ENCODE measurements around the gene SYNM.
A peak's percentile ranks its signal among the peaks of the same experiment; 100 is the strongest.

Gene SYNM

DNA sequence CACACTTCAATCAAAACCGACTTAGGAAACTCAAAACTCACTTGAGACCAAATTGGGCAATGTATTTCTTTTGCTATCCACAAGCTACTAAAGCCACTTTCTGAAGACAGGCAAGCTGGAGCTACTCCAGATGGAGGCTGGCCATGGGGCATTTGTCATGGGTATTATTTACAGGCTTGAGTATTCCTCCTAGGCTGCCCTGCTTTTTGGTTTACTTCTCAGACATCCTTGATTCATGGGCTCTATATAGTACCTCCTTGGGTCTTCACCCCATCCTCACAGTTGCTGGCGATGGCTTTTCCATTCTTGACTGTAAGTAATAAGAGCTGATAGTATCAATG is 18.6 kb upstream of the SYNM start:
- DNase-seq, result no peak

DNA sequence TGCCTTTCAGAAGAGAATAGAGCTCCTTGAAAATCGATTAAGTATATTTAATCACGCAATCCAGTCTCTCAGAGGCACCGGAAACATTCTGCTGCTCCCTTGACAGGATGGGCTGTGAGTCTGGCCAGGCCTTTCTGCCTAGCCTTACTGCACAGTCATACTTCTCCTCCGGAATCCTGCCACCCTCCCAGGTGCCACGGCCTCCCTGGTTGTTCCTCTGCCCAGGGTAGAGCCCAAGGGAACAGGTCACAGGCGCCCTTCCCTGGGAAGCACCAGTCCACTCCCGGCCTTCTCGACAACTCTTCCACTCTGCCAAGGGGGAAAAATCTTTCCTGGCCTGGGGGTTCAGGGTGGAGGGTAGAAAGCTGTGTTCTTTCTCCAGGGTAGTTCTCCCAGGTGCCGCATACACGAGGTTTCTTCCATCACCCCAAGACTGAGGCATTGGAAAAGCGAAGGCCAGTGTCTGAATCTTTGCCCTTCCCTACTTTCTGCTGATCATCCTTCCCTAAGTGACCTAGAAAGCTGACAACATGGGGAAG is 17.4 kb upstream of the SYNM start:
- DNase-seq, result peak in 1 of 2 experiments; percentile 4

DNA sequence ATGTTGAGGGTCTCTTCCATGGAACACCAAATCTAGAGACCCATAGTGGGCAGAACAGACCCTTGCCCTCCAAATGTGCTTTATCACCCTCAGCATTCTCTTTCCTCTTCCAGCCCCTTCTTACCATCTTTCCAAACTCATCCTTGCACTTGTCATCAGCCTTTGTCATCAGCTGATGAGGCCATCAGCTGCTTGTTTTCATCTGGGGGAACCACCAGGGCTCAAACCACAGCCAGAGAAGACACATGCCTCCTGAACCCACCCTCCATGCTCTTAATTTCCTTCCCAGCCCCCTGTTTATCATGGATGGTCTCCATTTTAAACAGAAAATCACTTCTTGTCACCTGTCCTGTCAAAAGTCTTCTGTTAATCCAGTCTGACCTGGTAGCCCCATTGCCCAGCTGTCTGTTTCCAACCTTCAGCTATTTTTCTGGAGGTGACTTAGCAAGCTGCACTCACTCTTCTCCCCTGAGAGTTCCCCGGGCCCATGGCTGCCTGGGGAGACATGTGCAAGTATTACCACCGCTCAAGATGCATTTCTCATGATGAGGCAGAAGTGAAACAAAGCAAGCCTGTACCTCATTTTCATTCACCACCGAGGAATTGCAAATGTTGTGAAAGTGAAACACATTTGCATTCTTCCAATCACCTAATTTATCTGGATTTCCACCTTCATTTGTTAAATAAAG is 14.7 kb upstream of the SYNM start:
- DNase-seq, result peak in 1 of 2 experiments; percentile 7

DNA sequence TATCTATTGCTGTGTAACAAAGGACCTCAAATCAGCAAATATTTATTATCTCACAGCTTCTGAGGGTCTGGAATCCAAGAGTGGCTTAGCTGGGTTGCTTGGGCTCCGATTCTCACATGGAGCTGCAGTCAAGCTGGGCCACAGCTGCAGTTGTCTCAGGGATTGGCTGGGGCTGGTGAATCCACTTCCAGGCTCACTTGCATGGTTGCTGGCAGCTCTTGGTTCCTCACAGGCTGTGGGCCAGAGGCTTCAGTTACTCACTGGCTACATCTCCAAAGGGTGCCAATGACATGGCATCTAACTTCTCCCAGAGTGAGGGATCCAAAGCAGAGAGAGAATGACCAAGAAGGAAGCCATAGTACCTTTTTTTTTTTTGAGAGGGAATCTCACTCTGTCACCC is 13.9 kb upstream of the SYNM start:
- DNase-seq, result no peak

DNA sequence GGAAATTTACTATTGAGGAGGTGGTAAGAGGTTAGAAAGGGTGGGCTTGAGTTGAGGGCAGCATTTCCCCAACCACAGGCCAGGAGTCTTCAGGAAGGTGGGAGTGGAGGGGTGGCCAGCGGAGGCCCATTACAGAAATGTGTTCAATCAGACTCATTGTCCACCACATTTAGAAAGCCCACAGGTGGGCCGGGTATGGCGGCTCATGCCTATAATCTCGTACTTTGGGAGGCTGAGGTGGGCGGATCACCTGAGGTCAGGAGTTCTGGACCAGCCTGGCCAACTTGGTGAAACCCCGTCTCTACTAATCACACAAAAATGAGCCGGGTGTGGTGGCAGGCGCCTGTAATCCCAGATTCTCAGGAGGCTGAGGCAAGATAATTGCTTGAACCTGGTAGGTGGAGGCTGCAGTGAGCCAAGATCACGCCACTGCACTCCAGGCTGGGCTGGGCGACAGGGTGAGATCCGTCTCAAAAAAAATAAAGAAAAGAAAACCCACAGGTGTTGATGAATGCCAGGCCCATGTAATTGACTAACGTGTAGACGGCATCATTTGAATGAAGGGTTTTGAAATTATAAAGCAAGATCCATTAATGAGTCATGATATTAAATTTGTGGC is 12.2 kb upstream of the SYNM start:
- no peak for DNase-seq

DNA sequence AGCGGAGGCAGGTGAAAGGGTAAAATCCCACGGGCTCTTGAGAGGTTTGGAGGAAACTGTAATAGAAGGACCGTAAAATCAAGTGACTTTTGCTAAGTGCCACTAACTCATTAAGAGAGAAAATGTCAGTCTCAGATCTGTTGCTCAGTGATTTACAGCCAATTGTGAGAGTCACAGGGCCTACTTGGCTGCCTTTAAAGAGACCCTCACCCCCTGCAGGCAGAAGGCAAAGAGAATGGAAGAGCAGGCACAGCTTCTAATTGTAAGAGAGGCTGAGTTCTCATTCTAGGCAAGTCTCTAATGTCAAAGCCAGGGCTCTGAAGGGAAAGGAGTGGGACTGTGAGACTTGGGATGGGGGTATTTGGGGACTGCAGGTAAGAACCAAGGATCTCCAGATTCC is 9.3 kb upstream of the SYNM start:
- no peak for DNase-seq

DNA sequence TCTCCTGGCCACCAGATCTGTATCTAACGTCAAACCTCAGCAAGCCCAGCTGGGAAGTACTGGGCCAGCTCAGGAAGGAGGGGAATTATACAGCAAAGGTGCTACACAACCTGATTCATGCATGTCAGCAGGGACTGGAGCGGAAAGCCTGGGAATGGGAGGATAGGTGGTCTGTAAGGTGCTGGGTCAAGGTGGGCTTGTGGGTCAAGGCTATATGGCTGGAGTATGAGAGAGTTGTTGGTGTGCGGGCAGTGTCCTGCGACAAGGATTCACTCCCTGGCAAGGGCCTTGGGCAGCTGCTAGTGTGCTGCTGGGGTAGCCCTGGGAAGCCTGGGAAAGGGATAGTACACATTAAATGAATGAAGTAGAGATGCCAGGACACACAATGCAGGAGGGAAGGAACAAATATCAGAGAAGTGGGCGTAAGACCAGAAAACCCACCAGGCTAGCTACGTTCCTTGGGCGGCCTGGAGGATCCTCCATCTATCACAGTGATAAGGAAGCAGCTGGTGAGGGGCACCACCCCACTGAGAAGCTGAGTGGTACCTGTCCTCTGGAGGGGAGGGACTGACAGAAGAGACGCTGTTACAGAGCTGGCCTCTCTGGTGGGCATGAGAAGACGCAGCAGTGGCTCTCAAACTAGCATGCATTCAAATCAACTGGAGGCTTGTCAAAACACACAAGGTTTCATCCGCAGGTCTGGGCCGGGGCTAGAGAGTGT is 8.5 kb upstream of the SYNM start:
- no peak for DNase-seq

DNA sequence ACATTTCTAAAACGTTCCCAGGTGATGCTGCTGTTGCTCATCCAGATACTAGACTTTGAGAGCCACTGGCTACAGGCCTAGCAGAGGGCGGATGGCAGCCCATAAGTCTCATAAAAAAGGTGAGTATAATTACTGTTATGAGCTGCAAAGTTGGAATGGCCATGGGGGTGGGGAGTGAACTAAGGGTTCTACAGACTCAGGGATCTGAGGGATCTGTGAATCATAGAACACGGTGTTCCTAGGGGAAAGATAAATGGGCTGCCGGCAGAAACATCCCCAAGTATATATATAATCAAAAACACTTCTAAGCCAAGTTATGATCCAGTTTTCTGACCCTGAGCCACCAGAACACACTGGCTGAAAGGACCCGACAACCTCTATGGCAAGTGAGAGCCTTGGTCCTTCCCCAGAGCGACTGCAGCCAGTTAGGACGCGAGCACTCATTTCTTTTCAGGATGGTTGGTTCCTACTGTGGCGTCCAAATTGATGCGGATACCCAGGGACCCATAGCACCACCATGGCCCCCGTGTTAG is 7.9 kb upstream of the SYNM start:
- no peak for DNase-seq

DNA sequence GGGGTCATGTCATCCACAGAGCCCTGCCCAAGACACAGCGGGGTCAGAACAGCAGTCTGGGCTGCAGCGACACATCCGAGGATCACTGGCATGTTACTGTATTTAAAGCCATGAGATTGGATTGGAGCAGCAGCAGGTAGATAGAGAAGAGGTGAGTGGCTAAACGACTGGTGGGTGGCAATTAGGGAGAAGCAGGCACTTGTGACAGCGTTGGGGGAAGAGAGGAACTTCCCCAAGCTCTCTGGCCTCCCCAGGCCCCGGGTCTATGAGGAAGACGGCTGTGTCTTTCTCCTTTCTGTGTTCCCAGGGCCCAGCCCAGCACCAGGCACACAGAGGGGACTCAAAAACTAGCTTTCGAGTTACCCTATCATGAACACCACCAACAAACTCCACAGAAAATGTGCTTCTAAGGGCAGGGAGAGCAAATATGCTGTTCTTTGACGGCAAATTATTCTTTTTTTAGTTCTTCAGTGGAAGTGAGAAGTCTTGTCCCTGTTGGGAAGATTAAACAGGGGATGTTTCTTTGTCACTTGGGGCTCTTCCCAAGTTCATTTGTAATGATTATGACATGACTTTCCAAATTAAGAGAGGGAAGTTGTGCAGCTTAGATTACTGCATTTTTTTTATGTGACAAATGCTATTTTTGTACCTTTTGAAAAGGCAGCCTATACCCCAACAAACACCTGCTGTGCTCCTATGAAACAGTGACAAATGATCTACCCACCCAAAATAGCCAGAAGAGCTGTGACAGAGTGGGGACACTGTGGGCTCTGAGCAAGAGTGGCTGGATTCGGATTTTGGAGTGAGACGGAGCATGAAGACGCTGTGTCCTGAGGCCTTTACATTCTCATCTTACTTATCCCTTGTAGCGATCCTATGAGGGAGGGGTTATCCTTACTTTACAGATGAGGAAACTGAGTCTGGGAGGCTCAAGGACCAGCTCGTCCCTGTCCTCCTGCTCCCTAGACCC is 7.2 kb upstream of the SYNM start:
- DNase-seq, result no peak

DNA sequence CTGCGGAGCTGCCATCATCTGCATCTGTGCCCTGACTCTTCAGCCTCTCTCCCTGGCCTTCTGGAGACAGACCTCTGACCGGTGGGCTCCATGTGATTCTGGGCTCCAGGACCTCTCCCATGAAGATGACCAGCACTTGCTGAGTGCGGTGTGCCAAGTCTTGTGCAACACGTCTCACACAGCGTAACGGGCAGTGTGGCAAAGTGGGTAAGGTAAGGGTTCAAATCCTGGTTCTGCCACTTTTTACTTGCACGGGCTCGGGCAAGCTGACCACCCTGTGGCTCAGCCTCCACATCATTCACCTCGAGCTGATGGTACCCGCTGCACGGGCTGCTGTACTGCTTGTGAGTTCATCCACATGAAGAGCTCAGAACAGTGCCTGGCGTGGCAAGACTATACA is 6.5 kb upstream of the SYNM start:
- DNase-seq, result no peak

DNA sequence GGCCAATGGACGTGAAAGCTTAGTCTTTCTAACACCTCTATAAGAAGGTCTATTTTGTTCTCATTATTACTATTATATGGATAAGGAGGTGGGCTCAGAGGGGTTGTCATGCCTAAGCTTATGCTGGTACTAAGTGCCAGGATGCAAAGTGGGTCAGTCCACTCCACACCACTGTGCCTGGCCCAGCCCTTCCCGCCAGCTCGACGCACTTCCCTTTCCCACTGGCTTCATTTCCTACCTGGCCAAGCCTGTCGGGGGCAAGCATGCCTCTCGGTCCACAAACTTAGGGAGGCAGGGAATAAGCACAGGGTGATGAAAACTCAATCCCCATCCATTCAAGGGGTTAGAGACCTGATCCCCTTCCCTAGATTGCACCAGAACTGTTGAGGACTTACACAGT is 5.9 kb upstream of the SYNM start:
- no peak for DNase-seq

DNA sequence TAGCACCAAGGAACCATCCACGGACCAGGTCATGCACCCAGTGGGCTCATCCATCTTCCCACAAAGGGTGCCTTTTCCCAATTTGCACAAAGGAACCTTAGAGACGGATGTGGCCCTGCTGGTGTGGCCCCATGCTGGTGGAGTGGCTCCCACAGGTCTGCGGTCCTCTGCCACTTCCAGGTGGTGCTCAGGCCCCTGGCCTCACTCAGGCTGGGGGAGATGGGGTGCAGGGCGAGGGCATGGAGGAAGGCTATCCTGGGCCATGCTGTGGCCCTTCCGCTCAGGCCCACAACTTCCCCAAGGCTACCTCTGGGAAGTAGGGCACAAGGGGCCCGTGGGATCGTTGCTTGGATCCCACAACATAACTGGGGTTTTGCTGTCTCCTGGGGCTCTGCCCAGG is 5.2 kb upstream of the SYNM start:
- no peak for DNase-seq

DNA sequence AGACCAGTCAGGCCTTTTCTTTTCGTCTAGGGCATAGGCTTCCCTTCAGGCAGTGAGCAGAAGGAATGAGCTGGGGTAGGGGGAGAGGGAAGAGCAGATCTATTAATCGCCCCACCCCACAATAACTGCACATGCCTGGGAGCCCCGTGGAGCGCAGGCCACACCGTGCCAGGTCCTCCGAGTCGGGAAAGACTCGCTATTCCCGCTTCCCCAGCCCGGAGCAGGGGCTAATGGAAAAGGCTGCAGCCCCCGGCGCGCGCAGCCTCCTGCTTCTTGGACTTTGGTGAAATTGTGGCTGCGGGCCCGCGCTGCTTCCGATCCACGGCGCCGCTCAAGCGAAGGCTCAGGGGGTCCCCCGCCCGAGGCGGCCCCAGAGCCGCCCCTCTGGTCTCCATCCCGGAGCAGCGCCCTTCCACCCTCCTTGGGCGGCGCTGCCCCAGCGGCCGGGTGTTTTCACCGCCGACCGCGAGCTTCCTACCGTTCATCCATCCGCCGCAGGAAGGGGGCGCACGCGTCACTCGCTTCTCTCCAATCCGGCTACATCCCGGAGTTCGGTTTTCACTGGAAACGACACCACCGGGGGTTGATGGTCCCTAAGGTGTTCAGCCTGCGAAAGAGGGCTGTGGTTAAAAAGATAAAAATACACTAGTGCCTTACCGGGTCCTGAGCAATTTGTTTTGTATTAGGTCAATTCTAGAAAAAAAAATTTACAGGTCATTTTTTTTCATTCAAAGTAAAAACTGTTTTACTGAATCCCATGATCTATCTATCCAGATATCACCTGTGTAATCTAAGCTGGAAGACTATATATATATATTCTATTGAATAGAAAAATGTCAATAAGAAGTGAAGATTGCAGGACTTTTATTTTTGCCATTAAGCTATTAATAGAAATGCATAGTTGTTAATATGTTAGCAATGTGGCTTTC is 4.4 kb upstream of the SYNM start:
- DNase-seq, result peak; percentile 61 to 72

DNA sequence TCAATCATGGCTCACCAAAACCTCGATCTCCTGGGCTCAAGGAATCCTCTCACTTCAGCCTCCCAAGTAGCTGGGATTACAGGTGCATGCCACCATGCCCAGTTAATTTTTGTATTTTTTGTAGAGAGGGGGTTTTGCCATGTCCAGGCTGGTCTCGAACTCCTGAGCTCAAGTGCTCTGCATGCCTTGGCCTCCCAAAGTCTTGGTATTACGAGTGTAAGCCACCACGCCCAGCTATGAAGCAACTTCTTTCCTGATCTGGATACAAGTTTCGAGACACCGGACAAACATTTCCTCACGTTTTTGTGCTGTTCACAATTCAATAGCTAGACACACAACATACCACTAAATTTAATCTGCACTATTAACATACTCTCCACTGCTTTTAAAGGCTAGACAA is 3.4 kb upstream of the SYNM start:
- no peak for DNase-seq

DNA sequence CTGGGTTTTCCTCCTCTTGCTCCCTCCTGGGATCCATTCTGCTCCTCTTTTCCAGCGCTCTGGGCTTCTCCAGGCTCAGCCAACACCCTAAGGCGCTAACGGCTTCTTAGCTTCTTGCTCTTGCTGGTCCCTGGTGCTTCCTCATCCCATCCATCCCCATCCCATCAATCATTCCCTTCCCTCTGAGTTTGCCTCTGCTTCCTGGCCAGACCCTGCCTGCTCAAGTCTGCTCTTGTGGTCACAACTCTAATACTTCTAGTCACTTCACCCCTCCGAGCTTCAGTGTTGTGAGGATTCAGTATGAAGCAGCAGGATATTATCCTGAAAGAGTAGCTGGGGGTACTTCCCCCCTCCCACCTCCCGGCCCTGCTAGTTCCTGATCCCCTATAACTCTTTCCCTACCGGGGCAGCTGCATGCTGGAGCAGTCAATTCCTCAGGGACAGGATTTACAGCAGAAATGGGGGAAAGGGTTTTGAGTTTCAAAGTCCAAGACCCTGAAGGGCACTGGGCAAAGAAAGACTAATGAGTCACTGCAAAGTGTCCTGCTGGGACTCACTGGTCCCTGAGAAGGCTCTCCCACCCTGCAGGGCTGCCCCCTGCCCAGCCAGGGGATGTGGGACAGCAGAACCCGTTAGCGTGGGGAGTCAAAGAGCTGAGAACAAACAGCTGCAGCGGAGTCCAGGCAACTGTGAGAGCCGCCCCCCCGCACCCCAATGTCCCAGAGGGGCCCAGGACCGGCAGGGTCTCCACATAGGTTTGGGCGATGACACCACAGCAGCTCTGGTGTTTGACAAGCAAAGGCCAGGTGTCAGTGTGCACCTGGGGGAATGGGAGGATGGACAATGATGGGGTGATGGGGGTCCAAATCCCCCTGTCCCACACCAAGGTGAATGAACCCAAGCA is 2.3 kb upstream of the SYNM start:
- no peak for DNase-seq

DNA sequence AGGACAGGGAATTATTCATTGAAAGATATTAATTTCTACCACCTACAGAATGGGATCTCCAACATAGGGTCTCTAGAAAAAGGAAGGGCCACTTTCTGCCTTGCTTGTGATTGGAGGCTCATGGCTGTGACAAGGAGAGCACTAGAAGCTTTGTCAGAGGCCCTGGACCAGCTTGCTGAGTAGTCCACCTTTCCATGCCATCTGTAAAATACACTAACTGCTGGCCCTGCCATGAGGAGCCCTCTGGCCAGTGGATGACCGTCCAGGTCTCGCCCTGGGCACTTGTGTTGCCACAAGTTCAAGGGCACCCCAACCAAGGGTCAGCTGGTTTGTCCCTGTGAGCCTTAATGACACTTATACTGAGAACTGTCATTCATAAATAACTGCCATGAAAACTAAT is 1.6 kb upstream of the SYNM start:
- DNase-seq, result no peak

DNA sequence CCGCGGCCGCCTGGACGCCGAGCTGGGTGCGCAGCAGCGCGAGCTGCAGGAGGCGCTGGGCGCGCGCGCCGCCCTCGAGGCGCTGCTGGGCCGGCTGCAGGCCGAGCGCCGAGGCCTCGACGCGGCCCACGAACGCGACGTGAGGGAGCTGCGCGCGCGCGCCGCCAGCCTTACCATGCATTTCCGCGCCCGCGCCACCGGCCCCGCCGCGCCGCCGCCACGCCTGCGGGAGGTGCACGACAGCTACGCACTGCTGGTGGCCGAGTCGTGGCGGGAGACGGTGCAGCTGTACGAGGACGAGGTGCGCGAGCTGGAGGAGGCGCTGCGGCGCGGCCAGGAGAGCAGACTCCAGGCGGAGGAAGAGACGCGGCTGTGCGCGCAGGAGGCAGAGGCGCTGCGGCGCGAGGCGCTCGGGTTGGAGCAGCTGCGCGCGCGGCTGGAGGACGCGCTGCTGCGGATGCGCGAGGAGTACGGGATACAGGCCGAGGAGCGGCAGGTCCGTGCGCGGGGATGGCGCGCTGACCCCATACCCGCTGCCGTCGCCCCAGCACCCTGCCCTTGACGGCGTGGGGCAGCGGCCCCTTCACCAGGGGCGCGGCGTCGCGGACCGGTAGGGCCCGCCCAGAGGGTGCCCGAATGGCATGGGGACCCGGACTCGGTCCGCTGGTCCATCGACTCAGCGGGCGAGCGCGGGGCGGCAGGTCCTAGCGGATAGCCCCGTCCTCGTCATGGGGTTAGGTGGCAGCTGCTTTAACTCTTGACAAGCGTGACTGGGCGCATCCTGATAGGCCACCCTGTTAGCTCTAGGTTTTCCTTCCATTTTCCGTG is 848 bp downstream of the SYNM start:
- DNase-seq, result peak; percentile 53 to 66

DNA sequence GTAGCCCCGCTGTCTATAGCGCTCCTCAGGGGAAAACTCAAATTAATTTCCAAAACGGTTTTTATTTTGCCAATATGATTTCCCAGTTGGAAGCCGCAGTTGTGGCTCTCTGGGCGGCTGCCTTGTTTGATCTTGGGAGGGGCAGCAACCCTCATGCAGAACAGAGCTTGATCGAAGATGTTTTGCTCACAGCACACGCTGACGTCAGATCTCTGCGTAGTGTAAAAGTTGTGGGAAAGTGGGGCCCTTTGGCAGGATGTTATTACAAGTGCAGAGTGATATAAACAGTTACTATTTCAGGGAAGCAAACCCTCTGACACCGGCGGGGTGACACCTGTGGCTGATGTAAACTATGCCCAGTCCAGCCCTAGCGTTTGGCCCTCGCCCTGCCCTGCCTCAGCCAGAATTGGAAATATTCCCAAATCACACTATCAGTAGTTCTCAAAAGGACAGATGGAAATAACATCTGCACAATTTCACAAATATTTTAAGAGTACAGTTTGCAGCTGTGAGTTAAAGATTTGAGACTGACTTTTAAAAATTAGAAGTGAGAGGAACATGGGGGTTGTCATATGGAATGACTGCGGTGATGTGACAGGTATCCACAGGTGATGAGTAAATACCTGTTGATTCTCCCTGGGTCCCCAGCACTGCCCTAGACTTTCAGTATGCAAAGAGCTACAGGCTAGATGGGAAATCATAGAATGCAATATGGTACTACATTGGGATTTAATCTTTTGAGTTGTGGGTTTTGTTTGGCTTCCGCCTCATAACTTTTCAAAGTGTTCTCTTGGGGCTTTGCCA is 1.7 kb downstream of the SYNM start:
- DNase-seq, result no peak

DNA sequence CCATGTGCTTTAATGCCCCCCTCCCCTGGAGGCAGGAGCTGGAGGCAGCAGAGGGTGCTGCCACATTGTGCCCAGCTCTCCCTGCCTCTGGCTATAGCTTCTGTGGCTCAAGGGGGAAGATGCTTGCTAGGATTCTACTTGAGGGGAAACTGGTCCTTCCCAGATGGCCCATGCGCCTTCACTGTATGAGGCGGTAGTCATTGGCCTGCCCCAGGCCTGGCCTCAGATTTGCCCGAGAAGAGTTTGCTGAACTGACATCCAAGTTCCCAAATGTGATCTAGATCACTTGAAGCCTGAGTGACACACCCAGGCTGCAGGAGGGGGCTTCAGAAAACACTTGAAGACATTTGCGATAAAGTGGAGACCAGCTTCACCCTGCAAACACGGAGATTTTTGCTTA is 4.1 kb downstream of the SYNM start:
- DNase-seq, result no peak
